NCI-H748 treated with DMSO at 0.1 percent for 48 hours (cell line): ENCODE results near the gene ZNF518A.
"Not testable (repeated sequence)": the region's sequence is repeated elsewhere in the genome, so short reads cannot be mapped to it uniquely, and the experiment has no call there.

Source experiments
- DNase-seq: peaks from one replicate; lab custom pipeline; 2025; lab: John Stamatoyannopoulos, UW

ZNF518A gene

DNA sequence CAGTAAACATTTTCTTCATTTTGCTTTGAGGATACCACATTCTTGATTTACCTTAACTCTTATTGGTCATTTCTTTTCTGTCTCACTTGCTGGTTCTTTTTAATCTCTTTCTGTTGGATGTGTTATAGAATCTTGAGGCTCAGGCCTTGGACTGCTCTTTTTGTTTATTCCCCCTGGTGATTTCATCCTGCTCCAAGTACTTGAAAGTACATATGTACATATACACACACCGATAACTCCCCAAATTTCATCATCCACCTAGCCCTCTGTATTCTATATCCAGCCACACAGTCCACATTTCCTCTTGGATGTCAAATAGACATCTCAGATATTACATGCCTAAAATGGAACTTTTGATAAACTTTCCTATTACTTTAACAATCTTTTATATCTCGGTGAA lies 7.5 kb downstream of the ZNF518A start:
- DNase-seq, result no peak

DNA sequence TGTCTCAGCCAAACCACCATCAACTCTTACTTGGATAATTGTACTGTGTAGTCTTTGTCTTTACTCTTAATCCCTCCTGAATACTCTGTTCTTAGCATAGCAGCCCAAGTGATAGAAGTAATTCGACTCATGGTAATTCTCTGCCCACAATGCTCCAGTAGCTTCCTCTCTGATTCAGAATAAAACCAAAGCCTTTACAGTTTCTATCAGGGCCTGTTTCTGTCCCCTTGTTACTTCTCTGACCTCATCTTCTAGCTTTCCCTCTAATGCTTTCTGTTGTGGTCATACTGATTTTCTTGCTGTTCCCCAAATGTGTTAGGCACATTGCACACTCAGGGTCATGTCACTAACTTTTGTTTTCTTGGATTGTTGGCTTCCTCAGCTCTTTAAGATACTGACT lies 8.0 kb downstream of the ZNF518A start:
- DNase-seq, result no peak

DNA sequence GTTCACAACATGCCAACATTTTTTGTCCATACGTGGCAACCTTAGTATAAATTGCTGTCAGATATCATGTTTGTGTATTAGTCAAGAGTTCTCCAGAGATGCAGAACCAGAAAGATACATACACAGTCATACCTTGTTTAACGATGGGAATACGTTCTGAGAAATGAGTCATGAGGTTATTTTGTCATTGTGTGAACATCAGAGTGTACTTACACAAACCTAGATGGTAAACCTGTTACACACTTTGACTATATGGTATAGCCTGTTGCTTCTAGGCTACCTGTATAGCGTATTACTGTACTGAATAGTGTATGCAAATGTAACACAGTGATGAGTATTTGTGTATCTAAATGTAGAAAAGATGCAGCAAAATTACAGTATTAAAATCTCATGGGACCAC lies 22.3 kb downstream of the ZNF518A start:
- no peak for DNase-seq

DNA sequence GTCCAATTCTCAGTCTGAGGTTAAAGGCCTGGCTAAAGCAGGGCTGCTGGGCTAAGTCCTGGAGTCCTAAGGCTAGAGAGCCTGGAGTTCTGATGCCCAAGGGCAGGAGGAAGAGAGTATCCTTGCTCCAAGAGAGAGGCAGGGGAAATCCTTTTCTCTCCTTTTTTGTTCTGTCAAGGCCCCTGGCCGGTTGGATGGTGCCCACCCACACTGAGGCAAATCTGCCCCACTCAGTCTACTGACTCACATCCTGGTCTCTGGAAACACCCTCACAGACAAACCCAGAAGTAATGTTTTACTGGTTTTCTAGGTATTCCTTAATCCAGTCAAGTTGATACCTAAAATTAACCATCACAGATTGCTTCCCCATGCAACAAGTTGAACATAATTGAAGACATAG lies 23.0 kb downstream of the ZNF518A start:
- DNase-seq, result no peak

DNA sequence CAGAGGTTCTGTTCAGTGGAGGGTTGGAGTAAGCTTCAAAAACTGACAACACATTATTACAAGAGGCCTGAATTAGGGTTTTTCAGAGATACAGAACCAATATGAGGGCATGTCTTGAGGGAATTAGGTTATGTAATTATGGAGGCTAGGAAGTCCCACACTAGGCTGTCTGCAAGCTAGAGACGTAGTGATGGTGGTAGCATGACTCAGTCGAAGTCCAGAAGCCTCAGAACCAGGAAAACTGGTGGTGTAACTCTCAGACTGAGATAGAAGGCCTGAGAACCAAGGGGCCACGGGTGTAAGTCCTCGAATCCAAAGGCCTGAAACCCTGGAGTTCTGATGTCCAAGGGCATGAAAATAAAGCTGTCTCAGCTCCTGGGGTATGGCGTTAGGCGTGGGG lies 35.6 kb downstream of the ZNF518A start:
- DNase-seq, result no peak

DNA sequence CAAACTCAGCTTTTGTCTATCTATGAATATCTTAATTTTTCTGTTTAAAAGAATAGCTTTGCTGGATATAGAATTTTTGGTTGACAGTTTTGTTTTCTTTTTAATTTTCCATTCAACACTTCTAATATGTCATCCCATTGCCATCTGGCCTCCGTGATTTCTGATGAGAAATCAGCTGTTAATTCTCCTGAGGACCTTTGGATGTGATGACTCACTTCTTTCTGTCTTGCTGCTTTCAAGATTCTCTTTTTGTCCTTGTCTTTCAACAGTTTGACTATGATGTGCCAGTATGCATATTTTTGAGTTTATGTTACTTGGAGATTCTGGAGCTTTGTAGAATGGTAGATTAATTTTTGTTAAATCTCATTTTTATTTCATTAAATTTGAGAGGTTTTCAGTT lies 38.4 kb downstream of the ZNF518A start:
- no peak for DNase-seq

DNA sequence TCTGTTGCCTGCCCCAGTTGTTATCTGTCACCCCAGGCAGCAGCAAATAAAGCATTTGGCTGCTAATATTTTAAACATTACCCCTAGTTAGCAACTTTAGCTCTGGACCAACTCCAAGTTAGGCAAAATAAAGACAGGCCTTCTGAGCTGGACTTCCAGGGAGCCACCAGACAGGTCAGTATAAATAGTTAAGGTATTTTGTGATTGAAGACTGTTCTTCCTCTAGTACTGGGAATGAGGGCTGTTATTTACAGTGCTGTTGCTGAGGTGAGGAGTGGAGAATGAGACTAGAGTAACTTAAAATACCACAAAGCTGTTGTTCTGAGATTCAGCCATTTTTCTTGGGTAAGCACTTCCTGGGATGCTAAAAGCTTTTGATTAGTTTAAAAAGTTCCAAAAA lies 40.1 kb downstream of the ZNF518A start:
- DNase-seq, result no peak

DNA sequence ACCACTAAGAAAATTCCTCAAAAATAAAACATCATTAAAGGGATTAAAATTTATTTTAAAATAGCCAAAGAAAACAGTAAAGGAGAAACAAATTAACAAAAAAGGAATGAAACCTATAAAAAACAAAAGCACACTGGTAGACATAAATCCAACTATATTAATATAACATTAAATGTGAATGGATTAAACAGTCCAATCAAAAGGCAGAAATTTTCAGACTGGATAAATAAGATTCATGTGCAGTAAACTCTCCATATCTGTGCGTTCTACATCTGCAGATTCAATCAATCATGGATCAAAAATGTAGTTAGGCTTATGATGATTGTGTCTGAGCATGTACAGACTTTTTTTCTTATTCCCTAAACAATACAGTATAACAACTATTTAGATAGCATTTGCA lies 42.6 kb downstream of the ZNF518A start:
- DNase-seq, result no peak

DNA sequence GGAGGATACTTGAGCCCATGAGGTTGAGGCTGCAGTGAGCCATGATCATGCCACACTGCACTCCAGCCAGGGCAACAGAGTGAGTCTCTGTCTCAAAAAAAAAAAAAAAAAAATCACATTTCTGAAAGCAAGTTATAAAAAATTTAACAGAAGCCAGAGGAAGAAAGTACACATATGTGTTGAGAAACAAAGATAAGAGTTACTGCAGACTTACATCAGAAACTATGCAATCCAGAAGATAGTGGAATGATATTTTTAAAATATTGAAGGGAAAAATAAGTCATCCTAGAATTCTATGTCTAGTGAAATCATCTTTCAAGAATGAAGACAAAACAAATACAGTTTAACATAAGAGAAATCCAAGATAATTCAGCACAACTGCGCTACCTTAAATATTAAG lies 46.9 kb downstream of the ZNF518A start:
- DNase-seq, result no peak

DNA sequence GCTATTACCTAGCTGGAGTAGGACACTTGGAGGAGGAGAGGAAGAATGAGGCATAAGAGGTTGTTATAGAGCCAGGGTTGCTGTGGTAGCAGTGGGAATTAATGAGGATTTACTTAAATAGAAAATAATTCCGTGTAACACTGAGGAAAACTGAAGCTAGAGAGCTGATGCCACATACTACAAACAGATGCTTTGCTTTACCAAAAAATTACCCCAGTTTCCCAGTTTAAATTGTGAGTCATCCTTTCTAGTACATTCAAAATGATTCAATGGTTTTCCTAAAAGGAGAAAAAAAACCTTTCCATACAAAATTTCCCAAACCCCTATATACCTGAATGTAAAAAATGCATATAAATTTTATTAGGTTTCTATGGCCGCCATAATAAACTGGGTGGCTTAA lies 58.3 kb downstream of the ZNF518A start:
- no peak for DNase-seq

DNA sequence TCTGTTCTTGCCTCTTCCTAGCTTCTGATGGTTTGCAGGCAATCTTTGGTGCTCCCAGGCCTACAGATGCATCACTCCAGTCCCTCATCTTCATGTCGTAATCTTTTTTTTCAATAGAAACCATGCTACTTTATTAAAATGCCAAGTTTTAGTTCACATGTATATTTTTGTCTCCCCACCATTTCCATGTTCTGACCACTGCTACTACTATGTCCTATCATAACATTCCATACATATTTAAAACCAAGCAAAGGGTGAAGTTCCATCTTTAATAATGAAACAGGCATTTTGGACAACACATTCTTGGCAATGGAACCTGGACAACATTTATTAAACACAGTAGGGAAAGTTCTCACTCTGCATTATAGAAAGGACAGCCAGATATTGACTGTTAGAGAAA lies 58.8 kb downstream of the ZNF518A start:
- DNase-seq, result no peak

DNA sequence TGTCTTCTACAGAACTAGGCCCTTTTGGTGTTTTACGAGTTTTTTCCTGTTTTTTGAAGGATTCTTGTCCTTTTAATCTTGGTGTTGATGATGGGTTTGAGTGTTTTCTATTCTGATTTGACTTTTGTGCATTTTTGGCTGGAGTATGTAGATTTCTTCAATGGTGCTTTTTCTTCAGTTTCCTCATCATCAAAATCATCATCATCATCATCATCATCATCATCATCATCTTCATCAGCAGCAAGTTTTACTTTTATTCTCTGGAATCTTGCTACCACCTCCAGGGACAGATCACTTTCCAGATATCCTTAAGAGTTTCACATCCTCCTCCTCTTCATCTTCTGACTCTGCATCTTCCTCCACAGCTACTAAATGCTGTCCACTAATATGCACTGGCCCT lies 59.4 kb downstream of the ZNF518A start:
- DNase-seq, result not testable (repeated sequence)

DNA sequence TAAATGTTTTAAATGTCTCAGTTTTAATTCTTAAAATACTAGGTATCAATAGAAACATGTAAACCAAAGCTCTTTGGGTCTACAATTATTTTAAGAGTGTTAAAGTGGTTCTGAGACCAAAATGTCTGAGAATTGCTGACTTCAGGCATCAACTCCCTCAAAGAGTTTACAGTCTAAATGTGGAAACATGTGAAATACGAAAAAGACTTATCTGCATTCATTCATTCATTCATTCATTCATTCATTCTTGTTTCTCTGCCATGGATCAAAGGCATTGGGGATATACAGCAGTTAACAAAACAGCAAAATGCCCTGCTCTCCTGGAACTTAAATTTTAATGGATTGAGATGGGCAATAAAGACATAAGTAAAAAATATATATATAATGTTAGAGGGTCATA lies 71.4 kb downstream of the ZNF518A start:
- DNase-seq, result no peak

DNA sequence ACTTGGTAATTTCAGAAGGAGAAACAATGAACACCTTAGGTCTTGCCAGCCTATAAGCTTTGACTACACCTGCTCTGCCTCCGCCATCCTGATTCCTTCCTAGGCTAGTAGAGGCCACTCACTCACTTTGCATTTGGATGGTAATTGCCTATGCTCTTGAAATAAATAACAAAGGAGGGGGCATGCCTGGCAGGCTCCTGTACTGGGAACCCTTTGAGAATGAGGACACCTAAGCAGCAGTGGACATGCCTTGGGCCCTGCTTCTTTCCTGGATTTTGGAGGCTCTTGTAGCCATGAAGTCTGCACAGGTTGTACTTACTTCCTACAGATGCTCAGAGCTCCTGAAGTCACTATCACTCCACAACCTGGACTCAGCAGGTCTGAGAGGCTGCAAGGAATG lies 75.5 kb downstream of the ZNF518A start:
- no peak for DNase-seq

DNA sequence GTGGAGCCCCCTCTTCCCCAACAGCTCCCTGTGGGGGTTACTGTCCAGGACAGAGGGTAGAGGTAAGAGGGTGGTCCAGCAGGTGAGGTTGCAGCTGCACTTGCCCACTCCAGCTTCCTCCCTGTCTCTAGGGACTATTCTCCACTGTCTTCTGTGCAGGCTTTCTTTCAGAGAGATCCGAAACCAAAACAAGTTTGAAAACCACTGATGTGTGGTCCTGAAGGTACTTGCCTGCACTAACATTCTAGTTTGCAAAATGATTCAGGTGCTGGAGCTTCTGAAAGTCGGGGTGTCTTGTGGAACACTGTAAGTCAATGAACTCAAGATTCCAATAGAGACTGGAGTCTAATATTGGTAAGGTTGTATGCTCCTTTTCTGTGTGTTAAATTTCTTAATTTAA lies 78.2 kb downstream of the ZNF518A start:
- no peak for DNase-seq

DNA sequence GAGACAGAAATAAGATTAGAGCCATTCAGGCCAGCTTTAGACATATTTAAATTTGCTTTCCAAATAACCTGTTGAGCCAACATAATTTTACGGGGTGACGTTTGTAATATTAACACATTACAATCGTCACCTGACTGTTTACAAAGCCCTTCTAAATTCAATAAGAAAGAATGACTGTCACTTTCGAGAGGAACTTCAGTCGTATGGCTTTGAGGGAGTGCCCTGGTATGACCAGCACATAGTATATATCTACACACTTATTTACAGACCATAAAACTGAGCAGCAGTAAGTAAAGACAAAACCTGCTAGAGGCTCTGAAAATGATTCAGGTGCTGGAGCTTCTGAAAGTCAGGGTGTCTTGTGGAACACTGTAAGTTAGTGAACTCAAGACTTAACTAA lies 78.8 kb downstream of the ZNF518A start:
- no peak for DNase-seq

DNA sequence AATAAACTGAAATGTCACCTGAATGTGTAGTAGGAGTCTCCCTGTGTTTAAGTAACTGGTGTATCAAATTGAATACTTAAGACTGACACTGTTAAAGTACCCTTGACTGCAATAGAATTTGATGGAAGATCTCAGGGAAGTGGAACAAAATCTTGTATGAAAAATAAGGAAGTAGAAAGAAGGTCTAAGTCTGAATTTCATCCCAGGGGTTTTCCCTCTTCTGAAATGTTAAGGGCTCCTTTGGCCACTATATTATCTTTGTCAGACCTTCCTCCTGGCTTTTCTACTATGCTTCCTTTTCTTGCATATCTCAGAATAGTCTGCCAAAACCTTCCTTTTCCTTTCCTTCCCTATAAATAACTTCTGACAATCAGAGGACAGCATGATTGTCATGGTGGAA lies 81.7 kb downstream of the ZNF518A start:
- DNase-seq, result no peak

DNA sequence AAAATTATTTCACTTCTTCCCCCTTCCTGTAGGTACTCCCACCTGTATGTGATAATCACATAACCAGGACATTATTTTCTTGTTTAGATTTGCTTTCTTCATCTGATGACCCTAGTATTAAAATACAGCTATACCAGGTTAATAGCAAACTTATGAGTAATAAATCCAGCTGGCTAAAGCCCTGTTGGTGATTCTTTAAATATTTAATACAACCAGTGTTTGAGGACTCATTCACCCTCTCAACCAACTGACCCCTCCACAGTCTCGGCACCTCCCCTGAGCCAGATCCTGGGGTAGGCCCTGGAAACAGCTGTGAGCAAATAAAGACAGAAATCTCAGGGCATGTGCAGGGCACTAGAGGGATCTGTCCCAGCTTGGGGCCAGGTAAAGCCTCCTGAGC lies 82.8 kb downstream of the ZNF518A start:
- no peak for DNase-seq
